ENCODE results near the gene ARL6IP4.

The ARL6IP4 gene

GRCh38 chr12:122990561-122990960 is 10.1 kb downstream of the ARL6IP4 start:
- ATAC-seq = no peak
- Mint-ChIP-seq H3K4me1 (peaks cover 23% of the 10 kb centered on the region), H3K27ac (no peak overlapping the region), H3K36me3 (peaks cover 16% of the 10 kb centered on the region), H3K27me3 (no peaks in the 10 kb centered on the region), H3K9me3 (no peaks in the 10 kb centered on the region), H3K4me3 (no peak overlapping the region)

- no peak overlapping the region for H3K27ac Mint-ChIP-seq
- peaks cover 15% of the 10 kb centered on the region for H3K36me3 Mint-ChIP-seq
These were observed 10.6 kb downstream of the ARL6IP4 start for GRCh38 chr12:122990961-122991622.

GRCh38 chr12:122991623-122992275 is 11.3 kb downstream of the ARL6IP4 start:
- Mint-ChIP-seq H3K27me3 (no peaks in the 10 kb centered on the region), H3K4me1 (peaks cover 23% of the 10 kb centered on the region), H3K27ac (peak overlapping the region; percentile 63), H3K9me3 (no peaks in the 10 kb centered on the region), H3K4me3 (no peak overlapping the region), H3K36me3 (peaks cover 12% of the 10 kb centered on the region)
- ATAC-seq = no peak

More at GRCh38 chr12:122990961-122991622, 10.6 kb downstream of the ARL6IP4 start:
- Mint-ChIP-seq H3K4me1 (peaks cover 23% of the 10 kb centered on the region), H3K27me3 (no peaks in the 10 kb centered on the region), H3K4me3 (no peak overlapping the region), H3K9me3 (no peaks in the 10 kb centered on the region)
- ATAC-seq = no peak

GRCh38 chr12:122992386-122992785 is 11.9 kb downstream of the ARL6IP4 start:
- peak overlapping the region; percentile 63 for H3K27ac Mint-ChIP-seq
- no peak overlapping the region for H3K4me3 Mint-ChIP-seq
- no peak for ATAC-seq
- peaks cover 23% of the 10 kb centered on the region for H3K4me1 Mint-ChIP-seq
- no peaks in the 10 kb centered on the region for H3K9me3 Mint-ChIP-seq
- H3K27me3 Mint-ChIP-seq = no peaks in the 10 kb centered on the region
- H3K36me3 Mint-ChIP-seq = peaks cover 5% of the 10 kb centered on the region

GRCh38 chr12:122994140-122994675 is 13.7 kb downstream of the ARL6IP4 start:
- Mint-ChIP-seq H3K9me3 (no peaks in the 10 kb centered on the region), H3K27me3 (no peaks in the 10 kb centered on the region), H3K36me3 (no peaks in the 10 kb centered on the region), H3K4me1 (peaks cover 23% of the 10 kb centered on the region), H3K4me3 (no peak overlapping the region), H3K27ac (no peak overlapping the region)
- no peak for ATAC-seq

GRCh38 chr12:122994781-122995502 is 14.5 kb downstream of the ARL6IP4 start:
- Mint-ChIP-seq H3K27ac (no peak overlapping the region), H3K9me3 (no peaks in the 10 kb centered on the region), H3K4me1 (peaks cover 27% of the 10 kb centered on the region), H3K27me3 (no peaks in the 10 kb centered on the region), H3K4me3 (no peak overlapping the region), H3K36me3 (no peaks in the 10 kb centered on the region)
- no peak for ATAC-seq

GRCh38 chr12:122995503-122996187 is 15.2 kb downstream of the ARL6IP4 start:
- H3K27me3 Mint-ChIP-seq = no peaks in the 10 kb centered on the region
- peaks cover 32% of the 10 kb centered on the region for H3K4me1 Mint-ChIP-seq
- H3K4me3 Mint-ChIP-seq = no peak overlapping the region
- ATAC-seq = no peak
- H3K27ac Mint-ChIP-seq = no peak overlapping the region
- no peaks in the 10 kb centered on the region for H3K9me3 Mint-ChIP-seq
- no peaks in the 10 kb centered on the region for H3K36me3 Mint-ChIP-seq

- Mint-ChIP-seq H3K4me3 (no peak overlapping the region), H3K9me3 (no peaks in the 10 kb centered on the region), H3K27ac (no peak overlapping the region), H3K36me3 (no peaks in the 10 kb centered on the region), H3K4me1 (peaks cover 32% of the 10 kb centered on the region), H3K27me3 (no peaks in the 10 kb centered on the region)
- no peak for ATAC-seq
These were observed 15.7 kb downstream of the ARL6IP4 start for GRCh38 chr12:122996188-122996601.

- no peak overlapping the region for H3K27ac Mint-ChIP-seq
- no peaks in the 10 kb centered on the region for H3K9me3 Mint-ChIP-seq
- H3K4me3 Mint-ChIP-seq = no peak overlapping the region
- ATAC-seq = no peak
- no peaks in the 10 kb centered on the region for H3K36me3 Mint-ChIP-seq
- H3K4me1 Mint-ChIP-seq = peaks cover 32% of the 10 kb centered on the region
- no peaks in the 10 kb centered on the region for H3K27me3 Mint-ChIP-seq
These were observed 16.3 kb downstream of the ARL6IP4 start for GRCh38 chr12:122996621-122997342.

- Mint-ChIP-seq H3K9me3 (no peaks in the 10 kb centered on the region), H3K4me3 (no peak overlapping the region), H3K36me3 (no peaks in the 10 kb centered on the region), H3K27me3 (no peaks in the 10 kb centered on the region), H3K4me1 (peaks cover 28% of the 10 kb centered on the region), H3K27ac (no peak overlapping the region)
- no peak for ATAC-seq
These were observed 17.1 kb downstream of the ARL6IP4 start for GRCh38 chr12:122997343-122998250.

GRCh38 chr12:122998316-122998715 is 17.8 kb downstream of the ARL6IP4 start:
- Mint-ChIP-seq H3K36me3 (no peaks in the 10 kb centered on the region), H3K4me3 (no peak overlapping the region), H3K27ac (no peak overlapping the region), H3K27me3 (no peaks in the 10 kb centered on the region), H3K4me1 (peaks cover 22% of the 10 kb centered on the region), H3K9me3 (no peaks in the 10 kb centered on the region)
- ATAC-seq = no peak

- H3K27ac Mint-ChIP-seq = no peak overlapping the region
- no peak overlapping the region for H3K4me3 Mint-ChIP-seq
- no peaks in the 10 kb centered on the region for H3K9me3 Mint-ChIP-seq
- peaks cover 3% of the 10 kb centered on the region for H3K36me3 Mint-ChIP-seq
- H3K27me3 Mint-ChIP-seq = no peaks in the 10 kb centered on the region
- peaks cover 12% of the 10 kb centered on the region for H3K4me1 Mint-ChIP-seq
- no peak for ATAC-seq
These were observed 18.9 kb downstream of the ARL6IP4 start for GRCh38 chr12:122999196-122999946.

GRCh38 chr12:122999986-123000420 is 19.5 kb downstream of the ARL6IP4 start:
- Mint-ChIP-seq H3K36me3 (peaks cover 7% of the 10 kb centered on the region), H3K4me1 (peaks cover 9% of the 10 kb centered on the region), H3K27ac (no peak overlapping the region), H3K27me3 (no peaks in the 10 kb centered on the region), H3K9me3 (no peaks in the 10 kb centered on the region), H3K4me3 (no peak overlapping the region)
- peak; percentile 54 for ATAC-seq
